PC-3 (cell line): ENCODE measurements around the gene ZNF239. TPM values are rescaled to one million over a fixed set of nuclear protein-coding genes. Genes with fewer than 3 reads are reported as not detected.
"Not testable (repeated sequence)": the region's sequence is repeated elsewhere in the genome, so short reads cannot be mapped to it uniquely, and the experiment has no call there.

Source experiments
- ATAC-seq: fragments of 200-7000 bp; cut with Tn5 transposase; 2 replicates; pipeline ENCODE4 v1.9.1; 2020; ENCODE audit warnings: mild to moderate bottlenecking, moderate library complexity
- BruUV-seq: library from RNA; stranded (reverse); fragments of 400-500 nt; replicated peaks from 2 replicates; lab custom pipeline; 2021; lab: Mats Ljungman, UMichigan
- CTCF ChIA-PET: fragments of 300-600 bp; sonication (Branson Sonifier 250); formaldehyde crosslinking; loops from one replicate; lab custom pipeline; 2022; ENCODE audit warnings: antibody characterized with exemption; lab: Charles Lee
- POLR2A ChIA-PET: fragments of 300-600 bp; sonication (Branson Sonifier 250); formaldehyde crosslinking; loops from one replicate; lab custom pipeline; 2022; ENCODE audit warnings: antibody characterized with exemption; ENCODE audit not compliant: unreplicated experiment; lab: Charles Lee
- DNase-seq: peaks from one replicate; pipeline ENCODE4 v3.0.0-alpha.2; 2015
- H2AFZ ChIP-seq: fragments of 300-600 bp; sonication (generic); 2 replicates; pipeline ENCODE4 v1.6.0; 2016; ENCODE audit warnings: antibody characterized with exemption, low read length
- H3F3A ChIP-seq: fragments of 300-600 bp; sonication (generic); one replicate; pipeline ENCODE4 v1.6.0; 2017; ENCODE audit warnings: antibody characterized with exemption, low read length, control low read depth, mild to moderate bottlenecking; ENCODE audit not compliant: unreplicated experiment
- H3K27ac ChIP-seq: fragments of 300-600 bp; sonication (generic); 2 replicates; pipeline ENCODE4 v1.5.1; 2016; ENCODE audit warnings: mild to moderate bottlenecking, low read length
- H3K27me3 ChIP-seq: fragments of 300-600 bp; sonication (generic); 2 replicates; pipeline ENCODE4 v1.6.1; 2016; ENCODE audit warnings: low read length, mixed read lengths
- H3K36me3 ChIP-seq: fragments of 300-600 bp; sonication (generic); 2 replicates; pipeline ENCODE4 v1.6.1; 2016; ENCODE audit warnings: low read depth, mixed run types, low read length, mixed read lengths
- H3K4me1 ChIP-seq: fragments of 300-600 bp; sonication (generic); 2 replicates; pipeline ENCODE4 v1.5.1; 2016; ENCODE audit warnings: low read length; ENCODE audit not compliant: insufficient read depth
- H3K4me2 ChIP-seq: fragments of 300-600 bp; sonication (generic); 2 replicates; pipeline ENCODE4 v1.6.0; 2016; ENCODE audit warnings: low read length
- H3K4me3 ChIP-seq: fragments of 300-600 bp; sonication (generic); 2 replicates; pipeline ENCODE4 v1.5.1; 2016; ENCODE audit warnings: mild to moderate bottlenecking, low read length, mixed read lengths
- H3K79me2 ChIP-seq: fragments of 300-600 bp; sonication (generic); 2 replicates; pipeline ENCODE4 v1.6.1; 2017; ENCODE audit warnings: low read length, mixed read lengths
- H3K9ac ChIP-seq: fragments of 300-600 bp; sonication (generic); 2 replicates; pipeline ENCODE4 v1.6.0; 2016; ENCODE audit warnings: mild to moderate bottlenecking, low read length
- H3K9me2 ChIP-seq: fragments of 300-600 bp; sonication (generic); replicated peaks from 2 replicates; pipeline ENCODE4 v1.6.1; 2016; ENCODE audit warnings: mixed run types, low read length, mixed read lengths
- H3K9me3 ChIP-seq: fragments of 300-600 bp; sonication (generic); 2 replicates; pipeline ENCODE4 v1.6.1; 2016; ENCODE audit warnings: low read length, mixed read lengths
- H4K20me1 ChIP-seq: fragments of 300-600 bp; sonication (generic); 2 replicates; pipeline ENCODE4 v1.6.1; 2016; ENCODE audit warnings: low read length, mixed read lengths
- EZH2 ChIP-seq: fragments of 300-600 bp; sonication (generic); IDR thresholded peaks from one replicate; pipeline ENCODE4 v1.6.1; 2017; ENCODE audit warnings: antibody characterized with exemption, mild to moderate bottlenecking, low read length; ENCODE audit not compliant: unreplicated experiment
- EZH2phosphoT487 ChIP-seq: fragments of 300-600 bp; sonication (generic); IDR thresholded peaks from 2 replicates; pipeline ENCODE4 v1.6.1; 2018; ENCODE audit warnings: mild to moderate bottlenecking, antibody characterized with exemption, low read length, borderline replicate concordance
- intact Hi-C: fragments of 100-400 bp; cut with micrococcal nuclease; formaldehyde crosslinking; loops from 2 replicates; pipeline ENCODE4 v1.9.0; 2023
- total RNA-seq: library from RNA; depleted of rRNA; stranded (reverse); fragments of >200 nt; gene quantifications from 2 replicates; pipeline ENCODE4 v1.2.3, GENCODE V29; 2014
- TF ChIP-seq, protein P1 (sequence below): fragments of 300-600 bp; sonication (generic); conservative IDR thresholded peaks from 2 replicates; pipeline ENCODE4 v1.5.1; 2017; ENCODE audit warnings: antibody characterized with exemption, low read depth, mild to moderate bottlenecking, low read length

The ZNF239 gene
- total RNA-seq, 1 experiment from 2014 or later, result 9.7 TPM

DNA sequence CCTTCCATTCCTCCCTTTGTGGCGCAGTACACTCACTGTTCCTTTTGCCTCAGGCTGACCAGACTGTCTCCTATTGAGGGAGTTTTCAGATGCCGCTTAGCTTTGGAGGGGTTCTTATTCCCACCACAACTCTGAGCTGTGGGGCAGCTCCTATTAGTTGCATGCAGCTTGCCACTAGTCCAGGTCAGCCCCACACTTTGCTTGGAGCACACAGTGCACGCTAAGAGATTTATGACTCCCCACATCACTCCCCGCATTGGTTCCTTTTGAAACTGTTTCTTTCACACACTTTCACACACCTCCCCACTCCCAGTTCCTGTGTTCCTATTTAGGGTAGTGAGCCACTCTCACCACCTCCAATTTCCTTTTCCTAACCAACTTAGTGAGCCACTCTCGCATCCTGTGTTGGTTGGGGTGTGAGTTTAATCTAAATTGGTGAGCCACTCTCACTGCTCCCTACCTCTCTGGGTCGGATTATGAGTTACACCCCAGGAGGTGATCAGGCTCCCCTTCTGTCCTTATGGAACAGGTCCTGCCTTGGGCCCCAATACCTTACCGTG is 21.4 kb upstream of the ZNF239 start:
- BruUV-seq, result no TSS peak
- H4K20me1 ChIP-seq, result no peaks in the 10 kb centered on the region
- H3K4me2 ChIP-seq, result peak overlapping the region; percentile 77
- H2AFZ ChIP-seq, result no peak overlapping the region
- H3K4me1 ChIP-seq, result no peaks in the 10 kb centered on the region
- H3K9ac ChIP-seq, result no peak overlapping the region
- no peaks in the 10 kb centered on the region for H3F3A ChIP-seq
- ChIA-PET POLR2A (no interaction called here), CTCF (no interaction called here)
- TF ChIP-seq, protein P1, sequence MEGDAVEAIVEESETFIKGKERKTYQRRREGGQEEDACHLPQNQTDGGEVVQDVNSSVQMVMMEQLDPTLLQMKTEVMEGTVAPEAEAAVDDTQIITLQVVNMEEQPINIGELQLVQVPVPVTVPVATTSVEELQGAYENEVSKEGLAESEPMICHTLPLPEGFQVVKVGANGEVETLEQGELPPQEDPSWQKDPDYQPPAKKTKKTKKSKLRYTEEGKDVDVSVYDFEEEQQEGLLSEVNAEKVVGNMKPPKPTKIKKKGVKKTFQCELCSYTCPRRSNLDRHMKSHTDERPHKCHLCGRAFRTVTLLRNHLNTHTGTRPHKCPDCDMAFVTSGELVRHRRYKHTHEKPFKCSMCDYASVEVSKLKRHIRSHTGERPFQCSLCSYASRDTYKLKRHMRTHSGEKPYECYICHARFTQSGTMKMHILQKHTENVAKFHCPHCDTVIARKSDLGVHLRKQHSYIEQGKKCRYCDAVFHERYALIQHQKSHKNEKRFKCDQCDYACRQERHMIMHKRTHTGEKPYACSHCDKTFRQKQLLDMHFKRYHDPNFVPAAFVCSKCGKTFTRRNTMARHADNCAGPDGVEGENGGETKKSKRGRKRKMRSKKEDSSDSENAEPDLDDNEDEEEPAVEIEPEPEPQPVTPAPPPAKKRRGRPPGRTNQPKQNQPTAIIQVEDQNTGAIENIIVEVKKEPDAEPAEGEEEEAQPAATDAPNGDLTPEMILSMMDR, result no peak
- TF ChIP-seq EZH2phosphoT487 (no peak), EZH2 (no peak)
- H3K27me3 ChIP-seq, result 0 out of 2 replicates have a peak, but pooled peaks cover 7% of the 10 kb centered on the region
- H3K27ac ChIP-seq, result no peak overlapping the region
- no peak for ATAC-seq
- no peak overlapping the region; the same call in 1 of the 2 replicates for H3K4me3 ChIP-seq
- no peaks in the 10 kb centered on the region for H3K79me2 ChIP-seq
- no peaks in the 10 kb centered on the region for H3K9me2 ChIP-seq
- intact Hi-C loops, result no loop called here
- no peak for DNase-seq
- 0 out of 2 replicates have a peak, but pooled peaks cover 10% of the 10 kb centered on the region for H3K9me3 ChIP-seq
- H3K36me3 ChIP-seq, result no peaks in the 10 kb centered on the region

DNA sequence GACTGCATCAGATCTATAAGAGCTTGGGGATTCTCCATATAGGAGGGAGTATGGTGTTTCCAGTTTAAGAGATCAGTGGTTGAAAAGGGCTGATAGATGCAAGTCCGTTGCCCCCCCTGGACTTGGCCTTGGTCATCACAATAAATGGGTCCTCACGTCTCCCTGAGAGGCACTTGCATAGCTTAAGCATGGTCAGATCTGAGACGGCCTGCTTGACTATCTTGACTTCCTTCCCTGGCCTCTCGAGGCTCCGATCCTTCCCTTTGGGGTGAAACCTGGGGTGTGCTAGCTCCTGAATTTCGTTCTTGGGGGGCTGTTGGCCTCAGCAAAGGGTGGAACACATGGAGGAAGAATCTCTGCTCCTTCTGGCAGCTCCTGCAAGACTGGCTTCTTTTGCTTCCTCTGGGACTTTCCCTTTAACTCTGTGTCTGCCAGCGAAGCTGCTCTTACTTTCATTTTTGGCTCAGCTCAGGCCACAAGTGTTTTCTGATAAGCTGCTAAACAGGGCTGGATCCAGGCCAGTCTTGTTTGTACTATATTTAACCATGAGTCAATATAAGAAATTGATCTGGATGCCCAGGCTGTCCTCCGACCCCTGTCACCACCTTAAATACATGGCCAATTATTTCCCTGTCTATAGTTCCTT is 20.7 kb upstream of the ZNF239 start:
- ChIA-PET POLR2A (no interaction called here), CTCF (no interaction called here)
- H3K4me1 ChIP-seq, result no peaks in the 10 kb centered on the region
- H3F3A ChIP-seq, result no peaks in the 10 kb centered on the region
- DNase-seq, result peak; percentile 19
- ATAC-seq, result no peak
- H4K20me1 ChIP-seq, result no peaks in the 10 kb centered on the region
- 0 out of 2 replicates have a peak, but pooled peaks cover 7% of the 10 kb centered on the region for H3K27me3 ChIP-seq
- TF ChIP-seq EZH2, result no peak
- TF ChIP-seq EZH2phosphoT487, result no peak
- TF ChIP-seq, protein P1, result no peak
- H3K4me2 ChIP-seq, result peak overlapping the region; percentile 77
- H2AFZ ChIP-seq, result peak overlapping the region; percentile 71
- no peaks in the 10 kb centered on the region for H3K79me2 ChIP-seq
- H3K27ac ChIP-seq, result no peak overlapping the region
- BruUV-seq, result no TSS peak
- intact Hi-C loops, result no loop called here
- H3K9me2 ChIP-seq, result no peaks in the 10 kb centered on the region
- H3K4me3 ChIP-seq, result peak overlapping the region; percentile 58
- 0 out of 2 replicates have a peak, but pooled peaks cover 9% of the 10 kb centered on the region for H3K9me3 ChIP-seq
- H3K36me3 ChIP-seq, result no peaks in the 10 kb centered on the region
- no peak overlapping the region for H3K9ac ChIP-seq

DNA sequence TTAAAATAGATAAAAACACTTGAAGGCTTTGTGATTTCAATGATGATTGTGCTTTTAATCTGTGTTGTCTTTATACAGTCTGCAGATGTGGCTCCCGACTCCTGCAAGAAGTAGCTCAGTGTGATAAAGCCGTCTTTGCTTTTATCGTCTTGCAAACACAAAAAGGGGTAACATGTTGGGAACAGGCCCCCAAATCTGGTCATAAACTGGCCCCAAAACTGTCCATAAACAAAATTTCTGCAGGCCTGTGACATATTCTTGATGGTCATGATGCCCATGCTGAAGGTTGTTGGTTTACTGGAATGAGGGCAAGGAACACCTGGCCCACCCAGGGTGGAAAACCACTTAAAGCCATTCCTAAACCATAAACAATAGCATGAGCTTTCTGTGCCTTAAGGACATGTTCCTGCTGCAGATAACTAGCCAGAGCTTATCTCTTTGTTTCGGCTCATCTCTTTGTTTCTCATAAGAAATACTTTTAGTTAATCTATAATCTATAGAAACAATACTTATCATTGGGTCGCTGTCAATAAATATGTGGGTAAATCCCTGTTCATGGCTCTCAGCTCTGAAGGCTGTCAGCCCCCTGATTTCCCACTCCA is 17.0 kb upstream of the ZNF239 start:
- no TSS peak for BruUV-seq
- H2AFZ ChIP-seq, result no peak overlapping the region
- H3K36me3 ChIP-seq, result no peaks in the 10 kb centered on the region
- ChIA-PET CTCF (no interaction called here), POLR2A (no interaction called here)
- H3K27ac ChIP-seq, result no peak overlapping the region
- 0 out of 2 replicates have a peak, but pooled peaks cover 7% of the 10 kb centered on the region for H3K27me3 ChIP-seq
- no peaks in the 10 kb centered on the region for H3K4me1 ChIP-seq
- H3K4me3 ChIP-seq, result no peak overlapping the region
- ATAC-seq, result no peak
- H3K9me3 ChIP-seq, result 0 out of 2 replicates have a peak, but pooled peaks cover 9% of the 10 kb centered on the region
- no peaks in the 10 kb centered on the region for H3F3A ChIP-seq
- H3K9ac ChIP-seq, result no peak overlapping the region
- DNase-seq, result no peak
- no peak overlapping the region for H3K4me2 ChIP-seq
- no peaks in the 10 kb centered on the region for H3K9me2 ChIP-seq
- TF ChIP-seq EZH2phosphoT487 (no peak), EZH2 (no peak)
- TF ChIP-seq, protein P1, result no peak
- no peaks in the 10 kb centered on the region for H3K79me2 ChIP-seq
- H4K20me1 ChIP-seq, result no peaks in the 10 kb centered on the region
- intact Hi-C loops, result no loop called here

DNA sequence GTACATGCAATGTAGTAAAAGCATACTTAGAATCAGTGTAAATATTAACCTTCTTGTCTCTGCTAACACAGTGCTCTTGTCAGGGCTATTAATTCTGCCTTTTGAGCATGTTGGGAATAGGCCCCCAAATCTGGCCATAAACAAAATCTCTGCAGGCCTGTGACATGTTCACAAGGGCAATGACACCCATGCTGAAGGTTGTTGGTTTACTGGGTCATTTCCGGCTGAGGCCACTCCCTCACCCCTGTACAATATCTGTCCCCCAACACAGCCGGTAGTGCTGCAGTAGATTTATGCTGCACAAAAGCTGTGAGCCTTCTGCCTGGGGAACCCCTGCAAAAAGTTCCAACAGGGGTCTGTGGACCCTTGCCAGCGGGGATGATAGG is 12.3 kb upstream of the ZNF239 start:
- H2AFZ ChIP-seq, result peak overlapping the region; percentile 53; the same call in 1 of the 2 replicates
- H4K20me1 ChIP-seq, H3K4me2 ChIP-seq, H3K79me2 ChIP-seq, H3K4me1 ChIP-seq, H3K4me3 ChIP-seq, H3K9ac ChIP-seq, H3K27ac ChIP-seq, H3K27me3 ChIP-seq, CTCF ChIA-PET, H3K9me2 ChIP-seq, POLR2A ChIA-PET, ATAC-seq, H3K9me3 ChIP-seq, H3K36me3 ChIP-seq, intact Hi-C loops, BruUV-seq, H3F3A ChIP-seq, DNase-seq: not testable (repeated sequence)
